ENCODE measurements around the gene NOP53. TPM values are rescaled to one million over a fixed set of nuclear protein-coding genes. Genes with fewer than 3 reads are reported as not detected.

NOP53 gene
- total and polyA plus RNA-seq, 2 donors (not counting 1 experiment from before 2014, with no cell fraction given): 59.6 to 60.8 TPM

DNA sequence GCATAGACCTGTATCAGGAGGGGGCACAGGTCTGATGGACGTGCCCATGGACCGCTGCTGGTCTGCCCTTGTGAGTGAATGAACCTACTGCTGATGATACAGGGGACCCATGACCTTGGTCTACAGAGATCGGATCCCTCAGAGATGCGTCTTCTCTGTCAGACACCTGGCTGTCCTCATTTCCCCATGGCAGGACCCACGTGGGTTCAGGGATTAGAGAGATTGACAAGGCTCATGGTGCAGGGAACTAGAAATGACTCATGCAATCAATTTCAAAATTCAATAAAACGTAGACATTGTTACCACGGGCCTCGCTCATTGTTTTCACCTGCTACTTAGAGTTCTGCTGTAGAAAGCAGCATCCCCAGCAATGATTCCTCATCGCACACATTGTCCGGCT lies 60.0 kb downstream of the NOP53 start:
- Histone ChIP-seq H3K27ac (ENCODE audit: insufficient read depth, low read length) (no peak overlapping the region), H3K9ac (ENCODE audit: insufficient read depth, low read length) (no peak overlapping the region), H3K9me3 (ENCODE audit: control insufficient read depth, insufficient read depth, low read depth, low read length) (no peaks in the 10 kb centered on the region), H4K20me1 (ENCODE audit: control insufficient read depth, extremely low read depth, insufficient read depth, low read length) (no peaks in the 10 kb centered on the region), H3K4me1 (ENCODE audit: control insufficient read depth, extremely low read depth, insufficient read depth, low read length) (no peaks in the 10 kb centered on the region), H3K79me2 (ENCODE audit: control insufficient read depth, insufficient read depth, low read length) (no peaks in the 10 kb centered on the region), H2AFZ (ENCODE audit: low read length) (no peak overlapping the region), H3K27me3 (ENCODE audit: control insufficient read depth, insufficient read depth, low read length) (no peaks in the 10 kb centered on the region), H3K4me2 (ENCODE audit: extremely low read depth, insufficient read depth, low read length) (no peak overlapping the region), H3K4me3 (replicated peaks in 1 of 4; ENCODE audit: control extremely low read depth in 1 of 4, insufficient read depth in 1 of 4, low read depth in 3 of 4, low read length in 4 of 4) (no peak overlapping the region), H3K36me3 (ENCODE audit: control insufficient read depth, insufficient read depth, low read length) (no peaks in the 10 kb centered on the region)
- TF ChIP-seq CTCF (conservative IDR thresholded peaks at IDR 0.05 in 1 of 2, IDR thresholded peaks at IDR 0.05 in 1 of 2; ENCODE audit: low read depth in 1 of 2, low read length in 2 of 2): no peak
- TF ChIP-seq EZH2 (IDR thresholded peaks at IDR 0.05; ENCODE audit: low read length, missing control alignments): no peak
- no peak for DNase-seq (ENCODE audit: low read depth in 2 of 2)

DNA sequence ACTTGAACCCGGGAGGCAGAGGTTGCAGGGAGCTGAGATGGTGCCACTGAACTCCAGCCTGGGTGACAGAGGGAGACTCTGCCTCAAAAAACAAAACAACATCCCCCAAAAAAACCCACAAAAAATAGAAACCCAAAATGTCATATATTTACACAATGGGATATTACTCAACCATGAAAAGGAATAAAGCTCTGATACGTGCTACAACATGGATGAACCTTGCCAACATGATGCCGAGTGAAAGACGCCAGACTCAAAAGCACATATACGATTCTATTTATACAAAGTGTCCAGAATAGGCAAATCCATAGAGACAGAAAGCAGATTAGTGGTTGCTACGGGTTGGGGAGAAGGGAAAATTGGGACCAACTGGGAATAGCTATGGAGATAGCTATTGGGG lies 61.1 kb downstream of the NOP53 start:
- Histone ChIP-seq H3K4me1 (ENCODE audit: control insufficient read depth, extremely low read depth, insufficient read depth, low read length) (no peaks in the 10 kb centered on the region), H3K27me3 (ENCODE audit: control insufficient read depth, insufficient read depth, low read length) (no peaks in the 10 kb centered on the region), H3K9ac (ENCODE audit: insufficient read depth, low read length) (no peak overlapping the region), H3K4me3 (replicated peaks in 1 of 4; ENCODE audit: control extremely low read depth in 1 of 4, insufficient read depth in 1 of 4, low read depth in 3 of 4, low read length in 4 of 4) (no peak overlapping the region), H3K9me3 (ENCODE audit: control insufficient read depth, insufficient read depth, low read depth, low read length) (no peaks in the 10 kb centered on the region), H3K27ac (ENCODE audit: insufficient read depth, low read length) (no peak overlapping the region), H4K20me1 (ENCODE audit: control insufficient read depth, extremely low read depth, insufficient read depth, low read length) (no peaks in the 10 kb centered on the region), H3K4me2 (ENCODE audit: extremely low read depth, insufficient read depth, low read length) (no peak overlapping the region), H3K36me3 (ENCODE audit: control insufficient read depth, insufficient read depth, low read length) (no peaks in the 10 kb centered on the region), H2AFZ (ENCODE audit: low read length) (no peak overlapping the region), H3K79me2 (ENCODE audit: control insufficient read depth, insufficient read depth, low read length) (no peaks in the 10 kb centered on the region)
- no peak for DNase-seq (ENCODE audit: low read depth in 2 of 2)
- TF ChIP-seq CTCF (conservative IDR thresholded peaks at IDR 0.05 in 1 of 2, IDR thresholded peaks at IDR 0.05 in 1 of 2; ENCODE audit: low read depth in 1 of 2, low read length in 2 of 2) (no peak), EZH2 (IDR thresholded peaks at IDR 0.05; ENCODE audit: low read length, missing control alignments) (no peak)

Other genes starting within 250 kb of the NOP53 start
- gene NAPA, start 230.5 kb upstream of the NOP53 start, total RNA-seq: 48.3 and 76.8 TPM in 2 replicates
- gene NAPA, start 230.5 kb upstream of the NOP53 start, polyA plus RNA-seq: 118 and 128 TPM in 2 replicates
- gene ZNF541, start 172.4 kb upstream of the NOP53 start, total RNA-seq: 0.17 TPM in 1 of 2 replicates, not detected in the other
- 0.02 TPM in 1 of 2 replicates, not detected in the other for gene ZNF541, start 172.4 kb upstream of the NOP53 start, polyA plus RNA-seq
- 3.3 and 3.8 TPM in 2 replicates for gene BICRA, start 136.4 kb upstream of the NOP53 start, total RNA-seq
- 0.44 and 0.54 TPM in 2 replicates for gene BICRA, start 136.4 kb upstream of the NOP53 start, polyA plus RNA-seq
- 106 and 192 TPM in 2 replicates for gene EHD2, start 32.1 kb upstream of the NOP53 start, total RNA-seq
- 96.5 and 97.0 TPM in 2 replicates for gene EHD2, start 32.1 kb upstream of the NOP53 start, polyA plus RNA-seq
- gene SELENOW, start 33.2 kb downstream of the NOP53 start, total RNA-seq: 142 and 155 TPM in 2 replicates
- gene SELENOW, start 33.2 kb downstream of the NOP53 start, polyA plus RNA-seq: 187 and 250 TPM in 2 replicates
- not detected in 2 replicates for gene TPRX1, start 59.0 kb downstream of the NOP53 start, total RNA-seq
- gene TPRX1, start 59.0 kb downstream of the NOP53 start, polyA plus RNA-seq: not detected in 2 replicates
- not detected in 2 replicates for gene CRX, start 76.4 kb downstream of the NOP53 start, total RNA-seq
- not detected in 2 replicates for gene CRX, start 76.4 kb downstream of the NOP53 start, polyA plus RNA-seq
- gene TPRX2, start 113.7 kb downstream of the NOP53 start, total RNA-seq: not detected in 2 replicates
- gene TPRX2, start 113.7 kb downstream of the NOP53 start, polyA plus RNA-seq: not detected in 2 replicates
- gene SULT2A1, start 140.8 kb downstream of the NOP53 start, total RNA-seq: not detected in 2 replicates
- gene SULT2A1, start 140.8 kb downstream of the NOP53 start, polyA plus RNA-seq: not detected in 2 replicates
- gene BSPH1, start 246.6 kb downstream of the NOP53 start, total RNA-seq: not detected in 2 replicates
- not detected in 2 replicates for gene BSPH1, start 246.6 kb downstream of the NOP53 start, polyA plus RNA-seq
- gene ELSPBP1, start 249.1 kb downstream of the NOP53 start, total RNA-seq: not detected in 2 replicates
- not detected in 2 replicates for gene ELSPBP1, start 249.1 kb downstream of the NOP53 start, polyA plus RNA-seq

All from fibroblast of lung (primary cell).